DOHH2 (cell line): ENCODE results near the gene HDLBP.
A peak's percentile ranks its signal among the peaks of the same experiment; 100 is the strongest.
"Not testable (repeated sequence)": the region's sequence is repeated elsewhere in the genome, so short reads cannot be mapped to it uniquely, and the experiment has no call there.

Experiments
- H3F3A ChIP-seq: fragments of 200-600 bp; sonication (generic), shearing (Covaris generic); 2 replicates; pipeline ENCODE4 v1.6.0; 2016; ENCODE audit warnings: antibody characterized with exemption, mild to moderate bottlenecking; ENCODE audit not compliant: control insufficient read depth, insufficient read depth
- H3K27ac ChIP-seq: fragments of 200-600 bp; sonication (generic); 2 replicates; pipeline ENCODE4 v1.5.1; 2014; ENCODE audit warnings: low read depth, mild to moderate bottlenecking, low read length, moderate library complexity
- H3K27me3 ChIP-seq: fragments of 200-600 bp; sonication (generic); 2 replicates; pipeline ENCODE4 v1.6.1; 2014; ENCODE audit warnings: mild to moderate bottlenecking, low read length, mixed read lengths; ENCODE audit not compliant: control insufficient read depth
- H3K36me3 ChIP-seq: fragments of 200-600 bp; sonication (generic); 2 replicates; pipeline ENCODE4 v1.6.1; 2014; ENCODE audit warnings: mild to moderate bottlenecking, low read length, moderate library complexity, mixed read lengths; ENCODE audit not compliant: control insufficient read depth
- H3K4me1 ChIP-seq: fragments of 200-600 bp; sonication (generic); 2 replicates; pipeline ENCODE4 v1.6.1; 2014; ENCODE audit warnings: mild to moderate bottlenecking, low read length, mixed read lengths; ENCODE audit not compliant: control insufficient read depth
- H3K4me2 ChIP-seq: fragments of 200-600 bp; sonication (generic); 2 replicates; pipeline ENCODE4 v1.6.0; 2014; ENCODE audit warnings: mild to moderate bottlenecking, low read length, moderate library complexity
- H3K4me3 ChIP-seq: fragments of 200-600 bp; sonication (generic); 2 replicates; pipeline ENCODE4 v1.5.1; 2014; ENCODE audit warnings: mild to moderate bottlenecking, low read length, mixed read lengths
- H3K79me2 ChIP-seq: fragments of 200-600 bp; sonication (generic); 2 replicates; pipeline ENCODE4 v1.6.1; 2014; ENCODE audit warnings: mild to moderate bottlenecking, low read length, mixed read lengths; ENCODE audit not compliant: control insufficient read depth
- H3K9me2 ChIP-seq: fragments of 200-600 bp; sonication (generic); replicated peaks from 2 replicates; pipeline ENCODE4 v1.6.1; 2014; ENCODE audit warnings: mild to moderate bottlenecking, low read length, mixed read lengths; ENCODE audit not compliant: control insufficient read depth
- H3K9me3 ChIP-seq: fragments of 200-600 bp; sonication (generic); 2 replicates; pipeline ENCODE4 v1.6.1; 2014; ENCODE audit warnings: antibody characterized with exemption, low read length, mixed read lengths; ENCODE audit not compliant: control insufficient read depth, insufficient read depth
- H4K20me1 ChIP-seq: fragments of 200-600 bp; sonication (generic); 2 replicates; pipeline ENCODE4 v1.6.0; 2014; ENCODE audit warnings: low read depth, mild to moderate bottlenecking, antibody characterized with exemption, low read length, moderate library complexity; ENCODE audit not compliant: control insufficient read depth, insufficient read depth
- EZH2phosphoT487 ChIP-seq: fragments of 200-600 bp; sonication (generic); IDR thresholded peaks from 2 replicates; pipeline ENCODE4 v1.6.1; 2017; ENCODE audit warnings: borderline replicate concordance, mild to moderate bottlenecking, antibody characterized with exemption, low read length, moderate library complexity, mixed read lengths
- TF ChIP-seq, protein P1 (sequence below): fragments of 200-600 bp; sonication (generic); IDR thresholded peaks from one replicate; pipeline ENCODE4 v1.5.1; 2014; ENCODE audit warnings: antibody characterized with exemption, mild to moderate bottlenecking, low read depth, low read length; ENCODE audit not compliant: poor library complexity, severe bottlenecking

HDLBP gene

GRCh38 chr2:241320394-241320793, 4.9 kb upstream of the HDLBP start:
- H3K27ac ChIP-seq: no peak overlapping the region
- no peaks in the 10 kb centered on the region for H3K9me3 ChIP-seq
- peak overlapping the region; percentile 40 for H3K4me3 ChIP-seq
- H4K20me1 ChIP-seq: peaks cover 40% of the 10 kb centered on the region
- no peaks in the 10 kb centered on the region for H3K9me2 ChIP-seq
- H3F3A ChIP-seq: peaks cover 14% of the 10 kb centered on the region; the same call in 1 of the 2 replicates
- no peaks in the 10 kb centered on the region for H3K27me3 ChIP-seq
- peaks cover 97% of the 10 kb centered on the region for H3K79me2 ChIP-seq
- peaks cover 85% of the 10 kb centered on the region for H3K4me1 ChIP-seq
- H3K4me2 ChIP-seq: peak overlapping the region; percentile 93
- TF ChIP-seq, protein P1, sequence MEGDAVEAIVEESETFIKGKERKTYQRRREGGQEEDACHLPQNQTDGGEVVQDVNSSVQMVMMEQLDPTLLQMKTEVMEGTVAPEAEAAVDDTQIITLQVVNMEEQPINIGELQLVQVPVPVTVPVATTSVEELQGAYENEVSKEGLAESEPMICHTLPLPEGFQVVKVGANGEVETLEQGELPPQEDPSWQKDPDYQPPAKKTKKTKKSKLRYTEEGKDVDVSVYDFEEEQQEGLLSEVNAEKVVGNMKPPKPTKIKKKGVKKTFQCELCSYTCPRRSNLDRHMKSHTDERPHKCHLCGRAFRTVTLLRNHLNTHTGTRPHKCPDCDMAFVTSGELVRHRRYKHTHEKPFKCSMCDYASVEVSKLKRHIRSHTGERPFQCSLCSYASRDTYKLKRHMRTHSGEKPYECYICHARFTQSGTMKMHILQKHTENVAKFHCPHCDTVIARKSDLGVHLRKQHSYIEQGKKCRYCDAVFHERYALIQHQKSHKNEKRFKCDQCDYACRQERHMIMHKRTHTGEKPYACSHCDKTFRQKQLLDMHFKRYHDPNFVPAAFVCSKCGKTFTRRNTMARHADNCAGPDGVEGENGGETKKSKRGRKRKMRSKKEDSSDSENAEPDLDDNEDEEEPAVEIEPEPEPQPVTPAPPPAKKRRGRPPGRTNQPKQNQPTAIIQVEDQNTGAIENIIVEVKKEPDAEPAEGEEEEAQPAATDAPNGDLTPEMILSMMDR: no peak
- no peak for TF ChIP-seq EZH2phosphoT487
- H3K36me3 ChIP-seq: peaks cover 77% of the 10 kb centered on the region

DNA sequence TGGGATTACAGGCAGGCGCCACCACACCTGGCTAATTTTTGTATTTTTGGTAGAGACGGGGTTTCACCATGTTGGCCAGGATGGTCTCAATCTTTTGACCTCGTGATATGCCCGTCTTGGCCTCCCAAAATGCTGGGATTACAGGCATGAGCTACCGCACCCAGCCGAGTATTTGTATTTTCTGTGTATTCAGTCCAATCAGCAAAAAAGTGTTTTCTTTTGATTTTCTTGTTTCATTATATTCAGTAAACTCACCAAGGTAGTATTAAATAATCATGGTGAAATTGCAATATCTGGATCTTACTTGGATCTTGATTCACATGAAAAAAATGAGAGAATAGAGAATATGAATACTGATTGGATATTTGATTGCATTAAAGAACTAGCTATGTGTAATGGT, 3.4 kb upstream of the HDLBP start:
- not testable (repeated sequence) for H3K27ac ChIP-seq, H3K9me3 ChIP-seq, H3K9me2 ChIP-seq, H3K27me3 ChIP-seq, H3F3A ChIP-seq
- peaks cover 73% of the 10 kb centered on the region for H3K36me3 ChIP-seq
- H3K79me2 ChIP-seq: peaks cover 96% of the 10 kb centered on the region
- peak overlapping the region; percentile 87 for H3K4me3 ChIP-seq
- H4K20me1 ChIP-seq: peaks cover 34% of the 10 kb centered on the region
- H3K4me1 ChIP-seq: peaks cover 76% of the 10 kb centered on the region
- peak overlapping the region; percentile 93 for H3K4me2 ChIP-seq

DNA sequence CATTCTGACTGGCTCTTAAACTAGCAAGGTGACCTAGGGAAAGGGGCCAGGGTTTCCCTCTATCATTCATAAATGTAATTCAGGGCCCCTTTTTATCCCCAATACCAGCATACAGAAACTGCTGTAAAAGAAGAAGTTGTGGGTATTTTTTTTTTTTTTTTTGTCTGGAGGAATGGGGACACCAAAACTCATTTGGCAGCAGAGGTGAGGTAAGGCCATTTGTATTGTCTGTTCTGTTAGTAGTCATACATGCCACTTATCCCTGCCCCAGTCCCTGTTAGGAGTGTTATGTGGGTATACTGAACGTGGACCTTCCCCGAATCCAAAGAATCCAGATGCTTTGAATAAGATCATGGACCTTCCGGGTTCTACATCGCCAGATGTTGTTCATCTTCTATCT, 1.9 kb upstream of the HDLBP start:
- Histone ChIP-seq H3K27ac (peak overlapping the region; percentile 56; the same call in 1 of the 2 replicates), H3K4me1 (peaks cover 76% of the 10 kb centered on the region)
- no peak for TF ChIP-seq EZH2phosphoT487
- TF ChIP-seq, protein P1: no peak

DNA sequence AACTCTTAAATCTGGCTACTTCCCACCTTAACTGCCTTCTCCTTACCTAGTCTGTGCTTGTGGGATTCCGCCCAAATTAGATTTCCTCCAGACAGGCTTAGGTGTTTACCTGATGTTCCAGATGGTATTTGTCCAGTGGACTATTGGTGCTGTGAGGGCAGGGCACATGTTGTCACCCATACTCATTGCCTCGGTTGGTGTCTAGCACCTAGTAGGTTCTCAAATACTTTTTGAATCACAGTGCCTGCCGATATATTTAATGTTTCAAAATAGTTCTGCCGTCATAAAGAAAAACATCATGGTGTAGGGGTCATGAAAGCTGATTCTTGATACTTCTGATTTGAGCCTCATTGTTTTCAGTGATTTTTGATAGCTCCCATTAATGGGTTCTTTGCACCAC, 1.4 kb upstream of the HDLBP start:
- no peaks in the 10 kb centered on the region for H3K27me3 ChIP-seq
- peaks cover 41% of the 10 kb centered on the region for H4K20me1 ChIP-seq
- H3K9me2 ChIP-seq: no peaks in the 10 kb centered on the region
- peaks cover 76% of the 10 kb centered on the region for H3K4me1 ChIP-seq
- peaks cover 96% of the 10 kb centered on the region for H3K79me2 ChIP-seq
- H3F3A ChIP-seq: peaks cover 5% of the 10 kb centered on the region
- H3K27ac ChIP-seq: peak overlapping the region; percentile 56
- H3K9me3 ChIP-seq: no peaks in the 10 kb centered on the region
- no peak for TF ChIP-seq EZH2phosphoT487
- TF ChIP-seq, protein P1: no peak
- H3K4me2 ChIP-seq: peak overlapping the region; percentile 93
- peaks cover 70% of the 10 kb centered on the region for H3K36me3 ChIP-seq
- H3K4me3 ChIP-seq: peak overlapping the region; percentile 87

More for the DNA sequence above, 1.9 kb upstream of the HDLBP start:
- H3K9me3 ChIP-seq: no peaks in the 10 kb centered on the region
- H3K9me2 ChIP-seq: no peaks in the 10 kb centered on the region
- no peaks in the 10 kb centered on the region for H3K27me3 ChIP-seq
- H3K4me3 ChIP-seq: peak overlapping the region; percentile 87
- H4K20me1 ChIP-seq: peaks cover 37% of the 10 kb centered on the region
- H3K36me3 ChIP-seq: peaks cover 74% of the 10 kb centered on the region
- peak overlapping the region; percentile 93 for H3K4me2 ChIP-seq
- peaks cover 1% of the 10 kb centered on the region for H3F3A ChIP-seq
- peaks cover 96% of the 10 kb centered on the region for H3K79me2 ChIP-seq
